K562 (cell line): ENCODE data around the gene ITPRIPL1. TPM values are rescaled to one million over a fixed set of nuclear protein-coding genes. Genes with fewer than 3 reads are reported as not detected.

Experiments
- ATAC-seq: fragments of 200-7000 bp; cut with Tn5 transposase; 3 replicates; pipeline ENCODE4 v1.9.1; 2020; ENCODE audit warnings: moderate library complexity
- BruUV-seq: library from RNA; stranded (reverse); fragments of 400-500 nt; replicated peaks from 2 replicates; lab custom pipeline; 2021; lab: Mats Ljungman, UMichigan
- CTCF ChIA-PET: fragments of 300-600 bp; formaldehyde crosslinking; extraction: SDS; loops from one replicate; lab custom pipeline; 2021; ENCODE audit warnings: low intra/inter-chr PET ratio; lab: Yijun Ruan, JAX
- POLR2A ChIA-PET: fragments of 300-600, 350-650 bp; sonication (Branson Sonifier 250); formaldehyde crosslinking; extraction: SDS; loops from one replicate; lab custom pipeline; 2021; ENCODE audit warnings: antibody characterized with exemption, inconsistent platforms; lab: Yijun Ruan, JAX
- DNase-seq, 4 experiments: peaks; one replicate each; pipeline versions ENCODE4 v3.0.0 to v3.0.0-alpha.2; 2011 to 2018; ENCODE audit warnings: low spot score in 3 of 4, mixed read lengths in 3 of 4; ENCODE audit errors: extremely low read depth in 1 of 4
- FAIRE-seq: peaks from 2 replicates; lab custom pipeline; 2011; peaks lifted over from hg19 to GRCh38; lab: Jason Lieb, UNC
- H2AFZ ChIP-seq: 2 replicates; pipeline ENCODE4 v1.6.0; 2011; ENCODE audit warnings: low read depth, low read length, control low read depth, inconsistent platforms
- H3K27ac ChIP-seq: fragments of 200-600 bp; 3 replicates; pipeline ENCODE4 v1.8.0; 2011; ENCODE audit warnings: low read depth, mild to moderate bottlenecking, control low read depth, inconsistent platforms, low read length, moderate library complexity, mixed read lengths; ENCODE audit errors: extremely low read depth
- H3K27me3 ChIP-seq, 2 experiments: fragments of 300-600 bp in 1 of 2; 2 replicates in 1 of 2; 3 replicates in 1 of 2; pipeline versions ENCODE4 v1.6.0 to v1.8.0; 2011; ENCODE audit warnings: inconsistent platforms in 2 of 2, low read length in 2 of 2, mild to moderate bottlenecking in 1 of 2, mixed read lengths in 1 of 2, moderate library complexity in 1 of 2; ENCODE audit not compliant: control insufficient read depth in 2 of 2, insufficient read depth in 2 of 2
- H3K36me3 ChIP-seq: fragments of 300-600 bp; 3 replicates; pipeline ENCODE4 v1.8.0; 2011; ENCODE audit warnings: mild to moderate bottlenecking, low read length, inconsistent platforms; ENCODE audit not compliant: control insufficient read depth, insufficient read depth
- H3K4me1 ChIP-seq, 2 experiments: fragments of 200-600 bp in 1 of 2; replicated peaks in 1 of 2; 2 replicates in 1 of 2; 3 replicates in 1 of 2; pipeline versions ENCODE4 v1.5.1 to v1.8.0; 2011; ENCODE audit warnings: inconsistent platforms in 2 of 2, low read length in 2 of 2, mild to moderate bottlenecking in 1 of 2, mixed read lengths in 1 of 2, moderate library complexity in 1 of 2; ENCODE audit not compliant: control insufficient read depth in 2 of 2, insufficient read depth in 2 of 2
- H3K4me2 ChIP-seq: 2 replicates; pipeline ENCODE4 v1.6.1; 2011; ENCODE audit warnings: low read length, control low read depth, inconsistent platforms, mixed read lengths; ENCODE audit not compliant: insufficient read depth
- H3K4me3 ChIP-seq: fragments of 200-600 bp; sonication (generic), shearing (Covaris generic); 2 replicates; pipeline ENCODE4 v1.5.1; 2016; ENCODE audit warnings: control low read depth, inconsistent platforms
- H3K79me2 ChIP-seq: fragments of 200-600 bp; 3 replicates; pipeline ENCODE4 v1.8.0; 2011; ENCODE audit warnings: low read length, inconsistent platforms; ENCODE audit not compliant: control insufficient read depth, insufficient read depth
- H3K9ac ChIP-seq, 2 experiments: 2 replicates each; pipeline versions ENCODE4 v1.6.0 to v1.6.1; 2011; ENCODE audit warnings: low read depth in 2 of 2, low read length in 2 of 2, control low read depth in 1 of 2, inconsistent platforms in 1 of 2, mild to moderate bottlenecking in 1 of 2, mixed read lengths in 1 of 2; ENCODE audit not compliant: insufficient read depth in 1 of 2
- H3K9me1 ChIP-seq: one replicate; pipeline ENCODE4 v1.6.0; 2011; ENCODE audit warnings: inconsistent platforms, mild to moderate bottlenecking, low read length, moderate library complexity; ENCODE audit not compliant: control insufficient read depth, insufficient read depth
- H3K9me3 ChIP-seq: replicated peaks from 2 replicates; pipeline ENCODE4 v1.5.1; 2011; ENCODE audit warnings: low read depth, low read length, inconsistent platforms; ENCODE audit not compliant: control insufficient read depth, insufficient read depth
- H4K20me1 ChIP-seq: replicated peaks from 2 replicates; pipeline ENCODE4 v1.6.1; 2011; ENCODE audit warnings: low read length, inconsistent platforms, mixed read lengths; ENCODE audit not compliant: control insufficient read depth, insufficient read depth
- BCL6 ChIP-seq: fragments of 250-450 bp; sonication (Bioruptor Pico); IDR thresholded peaks from 2 replicates; pipeline ENCODE4 v1.4.0; 2020
- BCLAF1 ChIP-seq, 2 experiments: fragments of 450-650 bp in 1 of 2; IDR thresholded peaks; 2 replicates each; pipeline ENCODE4 v1.6.1; 2011 to 2017; ENCODE audit warnings: low read depth in 2 of 2, antibody characterized with exemption in 1 of 2, borderline replicate concordance in 1 of 2, low read length in 1 of 2, mild to moderate bottlenecking in 1 of 2, mixed read lengths in 1 of 2; ENCODE audit not compliant: control insufficient read depth in 1 of 2
- DEAF1 ChIP-seq: fragments of 450-650 bp; formaldehyde crosslinking; IDR thresholded peaks from 2 replicates; pipeline ENCODE4 v1.4.0; 2020; ENCODE audit warnings: mild to moderate bottlenecking, moderate library complexity
- GTF2B ChIP-seq: IDR thresholded peaks from 2 replicates; pipeline ENCODE4 v1.6.1; 2011; ENCODE audit not compliant: insufficient read length; ENCODE audit errors: extremely low read depth
- NR4A1 ChIP-seq, 2 experiments: fragments of 250-450 bp in 1 of 2; fragments of 450-650 bp in 1 of 2; sonication (Bioruptor Pico) in 1 of 2; IDR thresholded peaks; 2 replicates each; pipeline versions ENCODE4 v1.4.0 to v1.6.1; 2016 to 2020; ENCODE audit warnings: mild to moderate bottlenecking in 2 of 2, missing compliant biosample characterization in 1 of 2, missing genetic modification characterization in 1 of 2, moderate library complexity in 1 of 2
- PML ChIP-seq: IDR thresholded peaks from 2 replicates; pipeline ENCODE4 v1.6.1; 2012; ENCODE audit warnings: low read length, inconsistent platforms
- POLR2A ChIP-seq: fragments of 450-650 bp; conservative IDR thresholded peaks from 2 replicates; pipeline ENCODE4 v1.6.1; 2016
- RAD21 ChIP-seq, 2 experiments: fragments of 250-450 bp in 1 of 2; fragments of 450-650 bp in 1 of 2; sonication (Bioruptor Pico) in 1 of 2; formaldehyde crosslinking in 1 of 2; IDR thresholded peaks in 1 of 2; conservative IDR thresholded peaks in 1 of 2; 2 replicates each; pipeline versions ENCODE4 v1.4.0 to v1.8.0; 2020 to 2022; ENCODE audit warnings: mild to moderate bottlenecking in 2 of 2, moderate library complexity in 1 of 2
- SRF ChIP-seq, 2 experiments: fragments of 250-450, 450-650 bp in 1 of 2; sonication (Bioruptor Pico) in 1 of 2; sonication (generic) in 1 of 2; formaldehyde crosslinking; IDR thresholded peaks; 2 replicates each; pipeline versions ENCODE4 v1.5.0 to v1.5.1; 2020 to 2022; ENCODE audit warnings: mild to moderate bottlenecking in 1 of 2, missing genetic modification reagents in 1 of 2
- TBP ChIP-seq: optimal IDR thresholded peaks from 2 replicates; pipeline ENCODE3; 2011; ENCODE audit warnings: low read depth, low read length, improper control_type of control experiment
- USF2 ChIP-seq: sonication (generic); formaldehyde crosslinking; IDR thresholded peaks from 2 replicates; pipeline ENCODE4 v1.5.0; 2020; ENCODE audit warnings: missing genetic modification reagents
- ZNF224 ChIP-seq: sonication (generic); formaldehyde crosslinking; IDR thresholded peaks from 2 replicates; pipeline ENCODE4 v1.8.0; 2022; ENCODE audit warnings: mild to moderate bottlenecking, missing genetic modification reagents
- ZNF444 ChIP-seq: fragments of 250-450 bp; sonication (Bioruptor Pico); IDR thresholded peaks from 2 replicates; pipeline ENCODE4 v1.4.0; 2020; ENCODE audit warnings: mild to moderate bottlenecking, moderate library complexity
- WGBS: fragments of 100-300 bp; shearing (Covaris generic); methylation state at CpG from one replicate; pipeline ENCODE4 v1.1.6; 2016; ENCODE audit warnings: low coverage, mixed read lengths; ENCODE audit not compliant: insufficient coverage; ENCODE audit errors: missing lambda C conversion rate; 5-methylcytosine and 5-hydroxymethylcytosine counted together
- in situ Hi-C: fragments of 300-500 bp; cut with MboI; formaldehyde crosslinking; loops from 4 replicates; pipeline ENCODE4 v1.15.0; 2018; ENCODE audit warnings: inconsistent platforms, mixed read lengths
- intact Hi-C: fragments of 100-400 bp; cut with micrococcal nuclease; formaldehyde crosslinking; loops from 2 replicates; pipeline ENCODE4 v1.14.2; 2022
- polyA plus RNA-seq, 8 experiments: library from polyadenylated mRNA; depleted of rRNA in 4 of 8; stranded (reverse) in 5 of 8; unstranded in 3 of 8; fragments of >200 nt; fragmentation: Nextera tagmentation in 2 of 8; fragmentation: Illumina TruSeq in 1 of 8; extraction: Ambion mirVana in 2 of 8; extraction: Trizol in 1 of 8; gene quantifications; 2 replicates each; pipeline versions ENCODE4 v1.2.1 to v1.2.3, GENCODE V29; 2011 to 2014; ENCODE audit warnings: inconsistent platforms in 1 of 8, missing spikeins in 1 of 8
- total RNA-seq, 7 experiments: library from RNA; depleted of rRNA in 6 of 7; stranded (reverse); fragments of >200 nt in 6 of 7; fragmentation: Illumina TruSeq in 2 of 7; extraction: Trizol in 2 of 7; gene quantifications; 2 replicates each; pipeline versions ENCODE4 v1.2.1 to v1.2.3, GENCODE V29; 2011 to 2021; ENCODE audit warnings: low replicate concordance in 1 of 7

The ITPRIPL1 gene
- total and polyA plus RNA-seq, 9 of the 15 experiments (the other 6 are each of a cell fraction or from before 2014, with no cell fraction given), result 0.99 to 9.0 (median 6.4) TPM

GRCh38 chr2:96323849-96324248, 1.3 kb upstream of the ITPRIPL1 start:
- CTCF ChIA-PET, result no interaction called here
- TF ChIP-seq DEAF1, result no peak
- peak; percentile 33 for TF ChIP-seq GTF2B
- peak; percentile 64 for TF ChIP-seq TBP
- TF ChIP-seq NR4A1 (CRISPR knock-in tag; IDR thresholded peaks at IDR 0.05), result no peak
- no peak for TF ChIP-seq NR4A1 (tag; IDR thresholded peaks at IDR 0.05)
- no peak for TF ChIP-seq ZNF224 (CRISPR knock-in tag)
- no peak for TF ChIP-seq SRF (CRISPR knock-in tag; IDR thresholded peaks at IDR 0.05)
- TF ChIP-seq PML, result 0 out of 2 replicates have a peak, but pooled peaks have one; percentile 15
- no peak for TF ChIP-seq RAD21 (CRISPR knock-in tag; conservative IDR thresholded peaks at IDR 0.05 in 1 of 2, IDR thresholded peaks at IDR 0.05 in 1 of 2)
- TF ChIP-seq BCL6 (CRISPR knock-in tag), result no peak
- TF ChIP-seq ZNF444 (CRISPR knock-in tag), result no peak
- TF ChIP-seq USF2 (CRISPR knock-in tag), result no peak
- TF ChIP-seq BCLAF1 (IDR thresholded peaks at IDR 0.05; ENCODE audit: borderline replicate concordance in 1 of 2, control insufficient read depth in 1 of 2, low read depth in 2 of 2, low read length in 1 of 2), result 0 out of 4 replicates have a peak, but pooled peaks of 1 of the 2 experiments have one; percentile 46
- peak; percentile 61 for TF ChIP-seq POLR2A

More at GRCh38 chr2:96323849-96324248, 1.3 kb upstream of the ITPRIPL1 start:
- FAIRE-seq, result no peak
- POLR2A ChIA-PET, result interaction anchor here (0.6 to 3.9 kb wide), 3 partner anchors 8 to 38 kb away, joined by 3 to 32 read pairs (median 8); partner anchors contain the start of gene NCAPH
- no peaks in the 10 kb centered on the region for H3K9me3 ChIP-seq
- no peak for DNase-seq
- H3K4me1 ChIP-seq, result peaks cover 14 to 36% of the 10 kb centered on the region in 2 experiments; a peak in 4 of 5 replicates
- H3K79me2 ChIP-seq, result peaks cover 19% of the 10 kb centered on the region; the same call in 2 of the 3 replicates
- no peak overlapping the region for H3K9ac ChIP-seq
- H4K20me1 ChIP-seq, result no peaks in the 10 kb centered on the region
- no peak for ATAC-seq
- H3K36me3 ChIP-seq, result peaks cover 19% of the 10 kb centered on the region; the same call in 2 of the 3 replicates
- H3K4me3 ChIP-seq, result no peak overlapping the region
- no peak overlapping the region for H3K4me2 ChIP-seq
- WGBS, result 13% methylated on average over 1 of the region's 1 CpG
- in situ Hi-C loops, result no loop called here
- H3K9me1 ChIP-seq, result no peaks in the 10 kb centered on the region
- BruUV-seq, result no TSS peak
- intact Hi-C loops, result no loop called here
- H2AFZ ChIP-seq, result peak overlapping the region; percentile 81; the same call in 1 of the 2 replicates
- no peak overlapping the region for H3K27ac ChIP-seq
- no peaks in the 10 kb centered on the region for H3K27me3 ChIP-seq
